Measurements from ENCODE around the gene HCN4. TPM values are rescaled to one million over a fixed set of nuclear protein-coding genes. Genes with fewer than 3 reads are reported as not detected.

HCN4 gene
- total RNA-seq, 1 donor from 2014 or later = not detected

- Histone ChIP-seq H3K4me3 (no peak overlapping the region), H3K27ac (no peak overlapping the region), H3K36me3 (no peaks in the 10 kb centered on the region), H3K4me1 (no peaks in the 10 kb centered on the region), H3K9me3 (no peaks in the 10 kb centered on the region), H3K27me3 (no peaks in the 10 kb centered on the region)
- DNase-seq (ENCODE audit: low spot score in 2 of 2) = no peak
- TF ChIP-seq CTCF (IDR thresholded peaks at IDR 0.05) = no peak
- intact Hi-C loops (cut with DNase I) = no loop called here
These were observed 21.3 kb upstream of the HCN4 start for GRCh38 chr15:73389971-73390544.

GRCh38 chr15:73389539-73389938 is 20.8 kb upstream of the HCN4 start:
- Histone ChIP-seq H3K9me3 (no peaks in the 10 kb centered on the region), H3K4me1 (no peaks in the 10 kb centered on the region), H3K4me3 (no peak overlapping the region), H3K27me3 (no peaks in the 10 kb centered on the region), H3K27ac (no peak overlapping the region), H3K36me3 (no peaks in the 10 kb centered on the region)
- no peak for TF ChIP-seq CTCF (IDR thresholded peaks at IDR 0.05)
- no peak for DNase-seq (ENCODE audit: low spot score in 2 of 2)
- intact Hi-C loops (cut with DNase I) = no loop called here

GRCh38 chr15:73388256-73388781 is 19.6 kb upstream of the HCN4 start:
- intact Hi-C loops (cut with DNase I) = no loop called here
- DNase-seq (ENCODE audit: low spot score in 2 of 2) = no peak

GRCh38 chr15:73387507-73388255 is 18.9 kb upstream of the HCN4 start:
- Histone ChIP-seq H3K27me3 (no peaks in the 10 kb centered on the region), H3K4me1 (no peaks in the 10 kb centered on the region), H3K9me3 (no peaks in the 10 kb centered on the region), H3K36me3 (no peaks in the 10 kb centered on the region), H3K4me3 (no peak overlapping the region), H3K27ac (no peak overlapping the region)
- TF ChIP-seq CTCF (IDR thresholded peaks at IDR 0.05) = no peak
- intact Hi-C loops (cut with DNase I) = no loop called here
- no peak for DNase-seq (ENCODE audit: low spot score in 2 of 2)

More at GRCh38 chr15:73388256-73388781, 19.6 kb upstream of the HCN4 start:
- no peaks in the 10 kb centered on the region for H3K27me3 ChIP-seq
- no peak for TF ChIP-seq CTCF (IDR thresholded peaks at IDR 0.05)
- H3K4me1 ChIP-seq = no peaks in the 10 kb centered on the region
- no peaks in the 10 kb centered on the region for H3K36me3 ChIP-seq
- no peak overlapping the region for H3K27ac ChIP-seq
- H3K9me3 ChIP-seq = no peaks in the 10 kb centered on the region
- no peak overlapping the region for H3K4me3 ChIP-seq

GRCh38 chr15:73386886-73387506 is 18.2 kb upstream of the HCN4 start:
- H3K27ac ChIP-seq = no peak overlapping the region
- no peaks in the 10 kb centered on the region for H3K9me3 ChIP-seq
- no peaks in the 10 kb centered on the region for H3K27me3 ChIP-seq
- intact Hi-C loops (cut with DNase I) = no loop called here
- no peaks in the 10 kb centered on the region for H3K4me1 ChIP-seq
- H3K36me3 ChIP-seq = no peaks in the 10 kb centered on the region
- TF ChIP-seq CTCF (IDR thresholded peaks at IDR 0.05) = no peak
- no peak overlapping the region for H3K4me3 ChIP-seq
- DNase-seq (ENCODE audit: low spot score in 2 of 2) = no peak
